Left lung (tissue), 10 donors: Measurements from ENCODE around the gene RPS6KB2. TPM values are rescaled to one million over a fixed set of nuclear protein-coding genes. Genes with fewer than 3 reads are reported as not detected.

Source experiments
- ATAC-seq: fragments of 200-7000 bp; cut with Tn5 transposase; one replicate; pipeline ENCODE4 v1.9.1; 2020; ENCODE audit warnings: moderate library complexity
- DNase-seq, 4 donors: peaks; one replicate each; pipeline ENCODE4 v3.0.0-alpha.2; 2013 to 2020
- H3K27ac ChIP-seq, 2 donors: fragments of 200-600 bp; sonication (generic) in 1 of 2; one replicate each; pipeline versions ENCODE4 v1.5.0 to v1.8.0; 2020 to 2021
- H3K27me3 ChIP-seq, 2 donors: fragments of 200-600 bp; sonication (generic) in 1 of 2; one replicate each; pipeline versions ENCODE4 v1.5.0 to v1.8.0; 2020 to 2021
- H3K36me3 ChIP-seq, 2 donors: fragments of 200-600 bp; sonication (generic) in 1 of 2; one replicate each; pipeline versions ENCODE4 v1.5.0 to v1.8.0; 2020 to 2021
- H3K4me1 ChIP-seq, 2 donors: fragments of 200-600 bp; one replicate each; pipeline ENCODE4 v1.8.0; 2021
- H3K4me3 ChIP-seq, 2 donors: fragments of 200-600 bp; sonication (generic) in 1 of 2; one replicate each; pipeline versions ENCODE4 v1.5.0 to v1.8.0; 2020 to 2021; ENCODE audit warnings: mild to moderate bottlenecking in 1 of 2
- H3K9me3 ChIP-seq, 2 donors: fragments of 200-600 bp; sonication (generic) in 1 of 2; one replicate each; pipeline versions ENCODE4 v1.5.0 to v1.8.0; 2020 to 2021
- CTCF ChIP-seq, 2 donors: fragments of 200-600 bp; sonication (generic) in 1 of 2; IDR thresholded peaks; one replicate each; pipeline versions ENCODE4 v1.5.0 to v1.8.0; 2021; ENCODE audit warnings: antibody characterized with exemption in 2 of 2
- intact Hi-C, 2 donors: fragments of 100-400 bp; cut with DNase I; formaldehyde crosslinking; loops; one replicate each; pipeline versions ENCODE4 v1.11.2 to v1.14.2; 2022
- polyA plus RNA-seq, 6 donors: library from polyadenylated mRNA; unstranded; fragments of 120-200 nt; gene quantifications; one replicate each; pipeline ENCODE4 v1.2.1, GENCODE V29; 2013; ENCODE audit not compliant: insufficient read length in 6 of 6
- total RNA-seq, 2 donors: library from RNA; stranded (reverse); fragmentation: NEBNext Ultra II Directional; extraction: Animal tissue kit (Norgen Biotek cat#: 25700); gene quantifications; one replicate each; pipeline ENCODE4 v1.2.1, GENCODE V29; 2021
- donor health status: DM: no; HTN: yes; CAD: no.
- donor health status: DM: no; HTN: no; CAD: no.

The RPS6KB2 gene
- total and polyA plus RNA-seq, 8 donors = 37.7 to 47.0 (median 42.0) TPM

GRCh38 chr11:67450796-67451657 lies 22.7 kb downstream of the RPS6KB2 start:
- H3K27me3 ChIP-seq = no peaks in the 10 kb centered on the region
- H3K4me3 ChIP-seq = no peak overlapping the region
- DNase-seq (peak in 1 of 4 donors; percentile 72), ATAC-seq (no peak)
- H3K4me1 ChIP-seq = peaks cover 0 to 14% of the 10 kb centered on the region in 2 donors
- H3K36me3 ChIP-seq = no peaks in the 10 kb centered on the region
- intact Hi-C loops = no loop called here
- TF ChIP-seq CTCF (IDR thresholded peaks at IDR 0.05) = no peak
- H3K9me3 ChIP-seq = no peaks in the 10 kb centered on the region
- no peak overlapping the region for H3K27ac ChIP-seq

- peak in 1 of 4 donors; percentile 71 for DNase-seq
- peaks cover 0 to 14% of the 10 kb centered on the region in 2 donors for H3K4me1 ChIP-seq
- intact Hi-C loops = no loop called here
- H3K27ac ChIP-seq = no peak overlapping the region
- ATAC-seq = no peak
- H3K36me3 ChIP-seq = no peaks in the 10 kb centered on the region
- H3K27me3 ChIP-seq = no peaks in the 10 kb centered on the region
- H3K4me3 ChIP-seq = no peak overlapping the region
- H3K9me3 ChIP-seq = no peaks in the 10 kb centered on the region
- no peak for TF ChIP-seq CTCF (IDR thresholded peaks at IDR 0.05)
Measured at GRCh38 chr11:67451658-67451976, 23.3 kb downstream of the RPS6KB2 start.

DNA sequence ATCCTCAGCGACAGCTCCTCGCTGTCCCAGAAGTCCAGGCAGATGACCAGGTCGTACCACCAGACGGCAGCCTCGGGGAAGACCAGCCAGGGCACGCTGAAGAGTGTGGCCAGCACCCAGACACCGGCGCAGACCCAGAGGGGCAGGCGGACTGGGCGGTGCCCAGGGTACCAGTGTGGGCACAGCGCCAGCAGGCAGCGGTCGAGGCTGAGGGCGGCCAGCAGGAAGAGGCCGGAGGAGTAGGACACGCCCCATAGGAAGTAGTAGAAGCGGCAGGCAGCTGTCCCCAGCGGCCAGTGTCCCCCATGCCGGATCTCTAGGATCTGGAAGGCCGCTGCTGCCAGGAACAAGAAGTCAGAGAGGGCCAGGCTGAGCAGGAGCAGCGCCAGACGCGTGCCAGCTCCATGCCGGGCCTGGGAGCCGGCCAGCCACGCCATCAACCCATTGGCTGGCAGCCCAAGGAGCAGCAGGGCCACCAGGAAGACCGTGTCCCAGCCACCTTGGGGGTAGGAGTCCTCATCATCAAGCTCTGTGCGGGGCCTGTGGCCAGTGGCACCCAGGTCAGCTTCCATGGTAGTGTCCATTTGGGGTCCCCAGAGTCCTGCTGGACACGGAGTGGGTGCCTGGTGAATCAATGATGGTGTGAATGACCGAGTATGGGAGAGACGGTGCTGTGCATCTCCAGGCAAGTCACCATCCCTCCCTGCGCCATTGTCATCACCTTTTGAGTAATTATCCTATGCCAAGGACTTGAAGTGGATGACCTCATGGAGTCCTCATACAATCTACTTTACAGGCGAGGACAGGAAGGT lies 24.1 kb downstream of the RPS6KB2 start, which contains the start of gene GPR152:
GPR152 (minus strand) TSS at position 589 of the 812 bp plus-strand sequence; CDS start at position 584, 5 bp downstream.
- H3K4me1 ChIP-seq = peaks cover 0 to 14% of the 10 kb centered on the region in 2 donors
- H3K9me3 ChIP-seq = no peaks in the 10 kb centered on the region
- TF ChIP-seq CTCF (IDR thresholded peaks at IDR 0.05) = no peak
- H3K27ac ChIP-seq = peak within 1 kb of the TSS; percentile 13 to 50
- H3K27me3 ChIP-seq = no peaks in the 10 kb centered on the region
- peak within 1 kb of the TSS in 1 of 2 donors; percentile 27 for H3K4me3 ChIP-seq
- DNase-seq (peak in 1 of 4 donors; percentile 57), ATAC-seq (peak; percentile 25)
- intact Hi-C loops = no loop called here
- no peaks in the 10 kb centered on the region for H3K36me3 ChIP-seq

DNA sequence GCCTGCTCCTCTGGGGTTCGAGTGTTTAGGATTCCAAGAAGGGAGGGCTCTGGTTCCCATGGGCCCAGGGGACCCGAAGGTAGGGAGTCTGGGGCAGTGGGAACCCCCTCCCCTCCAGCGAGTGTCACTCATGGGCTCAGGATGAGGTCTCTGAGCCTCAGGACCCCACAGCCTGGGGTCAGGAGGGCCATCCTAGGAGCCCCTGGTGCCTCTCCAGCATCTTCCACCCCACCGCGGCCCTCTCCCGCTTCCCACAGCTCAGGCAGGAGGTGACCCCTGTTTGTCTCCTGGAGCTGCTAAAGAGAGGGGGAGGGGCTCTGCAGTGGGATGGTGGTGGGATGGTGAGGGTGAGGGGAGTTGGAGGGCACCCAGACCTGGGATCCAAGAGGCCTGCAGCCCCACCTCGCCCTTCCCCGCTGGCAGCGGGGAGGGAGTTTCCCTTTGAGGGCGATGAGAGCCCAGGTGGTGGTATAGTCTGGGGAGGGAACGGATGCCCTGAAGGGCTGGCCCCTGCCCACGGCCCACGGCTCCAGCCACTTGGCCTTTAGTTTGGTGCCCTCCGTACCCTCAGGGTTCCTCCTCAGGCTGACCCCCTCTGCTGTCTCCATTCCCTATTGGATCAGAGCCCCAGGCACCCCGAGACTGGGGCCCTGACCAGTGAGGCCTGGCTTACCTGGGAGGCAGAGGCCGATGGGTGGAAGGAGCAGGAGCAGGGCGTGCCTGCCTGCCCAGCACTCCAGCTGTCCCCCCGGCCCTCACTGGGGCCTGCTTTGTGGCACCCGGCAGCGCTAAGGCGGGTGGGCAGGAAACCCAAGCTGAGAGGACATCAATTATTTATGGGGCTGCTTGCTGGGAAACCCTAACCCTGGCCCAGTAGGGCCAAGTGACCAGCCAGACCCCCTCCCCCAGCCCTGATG lies 25.8 kb downstream of the RPS6KB2 start:
- H3K27ac ChIP-seq = no peak overlapping the region
- intact Hi-C loops = no loop called here

More for the DNA sequence above, 25.8 kb downstream of the RPS6KB2 start:
- TF ChIP-seq CTCF (IDR thresholded peaks at IDR 0.05) = no peak
- Histone ChIP-seq H3K27me3 (no peaks in the 10 kb centered on the region), H3K36me3 (no peaks in the 10 kb centered on the region), H3K4me3 (no peak overlapping the region), H3K9me3 (no peaks in the 10 kb centered on the region), H3K4me1 (peaks cover 0 to 13% of the 10 kb centered on the region in 2 donors)
- no peak for DNase-seq
- no peak for ATAC-seq
